Gastroesophageal sphincter (tissue), 4 donors: ENCODE results near the gene TMEM198. TPM values are rescaled to one million over a fixed set of nuclear protein-coding genes. Genes with fewer than 3 reads are reported as not detected.

Source experiments
- ATAC-seq: fragments of 150-250 bp; one replicate; pipeline ENCODE4 v1.9.1; 2016; ENCODE audit warnings: mild to moderate bottlenecking, moderate library complexity
- H3K27ac ChIP-seq, 4 donors: fragments of 200-600 bp; sonication (generic) in 3 of 4; 1 replicate in 3 of 4; 2 replicates in 1 of 4; pipeline ENCODE4 v1.5.1; 2016 to 2019
- H3K27me3 ChIP-seq: fragments of 200-600 bp; sonication (generic); one replicate; pipeline ENCODE4 v1.5.1; 2019
- H3K36me3 ChIP-seq, 2 donors: fragments of 200-600 bp; sonication (generic); one replicate each; pipeline ENCODE4 v1.5.1; 2019; ENCODE audit warnings: control low read depth in 1 of 2
- H3K4me1 ChIP-seq, 3 donors: fragments of 200-600 bp; sonication (generic); 1 replicate in 2 of 3; 2 replicates in 1 of 3; pipeline ENCODE4 v1.5.1; 2016 to 2019; ENCODE audit warnings: control low read depth in 2 of 3
- H3K4me3 ChIP-seq, 2 donors: fragments of 200-600 bp; sonication (generic); one replicate each; pipeline ENCODE4 v1.5.1; 2019; ENCODE audit warnings: mild to moderate bottlenecking in 1 of 2, moderate library complexity in 1 of 2
- H3K9me3 ChIP-seq, 3 donors: fragments of 200-600 bp; sonication (generic); one replicate each; pipeline ENCODE4 v1.5.1; 2017 to 2019; ENCODE audit warnings: control low read depth in 2 of 3
- EP300 ChIP-seq: sonication (generic); formaldehyde crosslinking; IDR thresholded peaks from one replicate; pipeline ENCODE4 v1.6.1; 2017; ENCODE audit warnings: antibody characterized with exemption, mild to moderate bottlenecking
- POLR2A ChIP-seq, 2 donors: fragments of 450-650 bp; IDR thresholded peaks; one replicate each; pipeline ENCODE4 v1.6.1; 2017; ENCODE audit warnings: antibody characterized with exemption in 2 of 2, mild to moderate bottlenecking in 2 of 2, moderate library complexity in 1 of 2
- POLR2AphosphoS5 ChIP-seq: sonication (generic); formaldehyde crosslinking; IDR thresholded peaks from one replicate; pipeline ENCODE4 v1.6.1; 2017; ENCODE audit warnings: antibody characterized with exemption
- WGBS, 2 donors: methylation state at CpG; one replicate each; pipeline ENCODE4 v1.1.5; 2018; ENCODE audit warnings: low coverage in 1 of 2; 5-methylcytosine and 5-hydroxymethylcytosine counted together
- total RNA-seq, 4 donors: library from RNA; depleted of rRNA; stranded (reverse); fragments of >200 nt; gene quantifications; one replicate each; pipeline ENCODE4 v1.1.0, GENCODE V29; 2016
- TF ChIP-seq, protein P1 (sequence below), 4 experiments: fragments of 200-600 bp in 2 of 4; fragments of 450-650 bp in 2 of 4; sonication (generic) in 1 of 4; IDR thresholded peaks; one replicate each; pipeline ENCODE4 v1.5.1; 2017 to 2019; ENCODE audit warnings: antibody characterized with exemption in 4 of 4, mild to moderate bottlenecking in 2 of 4, moderate library complexity in 2 of 4

TMEM198 gene
- total RNA-seq, 4 donors from 2014 or later: 1.6 to 9.5 (median 4.1) TPM

DNA sequence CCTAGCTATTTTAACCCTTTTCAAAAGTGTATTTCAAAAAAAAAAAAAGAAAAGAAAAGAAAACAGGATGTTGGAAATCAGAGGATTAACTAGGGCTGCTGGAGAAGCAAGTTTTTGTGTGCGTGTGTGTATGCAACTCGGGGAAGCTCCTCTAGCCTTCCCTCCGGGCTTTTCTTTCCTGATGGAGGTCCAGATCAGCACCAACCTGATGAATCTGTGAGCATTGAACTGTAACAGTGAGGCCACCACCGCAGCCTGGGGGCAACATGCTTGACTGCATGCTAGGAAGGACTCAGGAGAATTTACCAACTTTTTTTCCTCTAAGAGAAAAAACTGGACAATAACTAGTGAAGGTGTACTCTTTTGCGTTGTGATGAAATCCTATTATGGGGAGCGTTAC, 25.2 kb downstream of the TMEM198 start:
- no peak for TF ChIP-seq EP300
- ATAC-seq: no peak
- Histone ChIP-seq H3K4me3 (no peak overlapping the region), H3K36me3 (peaks cover 0 to 42% of the 10 kb centered on the region in 2 donors), H3K9me3 (no peaks in the 10 kb centered on the region), H3K27me3 (no peaks in the 10 kb centered on the region), H3K27ac (no peak overlapping the region), H3K4me1 (peaks cover 0 to 22% (median 0%) of the 10 kb centered on the region in 3 donors)
- 89 to 96% methylated on average over 6 of the region's 6 CpGs for WGBS, 2 donors

DNA sequence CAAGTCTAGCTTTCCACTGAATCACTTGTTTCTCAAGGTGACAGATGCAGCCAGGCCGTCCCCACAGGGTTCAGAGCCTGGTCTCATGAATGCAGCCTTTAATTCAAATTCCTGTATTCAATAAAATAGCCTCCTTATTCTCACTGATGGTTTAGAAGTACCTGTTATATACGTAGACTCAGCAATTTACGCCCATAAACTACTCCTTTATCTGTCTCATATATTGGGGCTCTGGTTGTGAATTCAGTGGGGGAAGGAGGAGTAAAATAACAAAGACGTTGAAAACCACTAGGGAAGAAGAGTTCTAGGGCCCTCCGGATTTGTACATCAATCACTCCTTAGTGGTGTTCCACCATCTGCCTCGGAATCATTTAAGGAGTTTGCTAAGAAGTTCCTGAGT, 25.8 kb downstream of the TMEM198 start:
- ATAC-seq: no peak
- H3K27me3 ChIP-seq: peaks cover 2% of the 10 kb centered on the region
- peaks cover 0 to 36% of the 10 kb centered on the region in 2 donors for H3K36me3 ChIP-seq
- peaks cover 0 to 22% (median 0%) of the 10 kb centered on the region in 3 donors for H3K4me1 ChIP-seq
- TF ChIP-seq EP300 (no peak), POLR2AphosphoS5 (no peak), POLR2A (IDR thresholded peaks at IDR 0.05) (no peak)
- TF ChIP-seq, protein P1, sequence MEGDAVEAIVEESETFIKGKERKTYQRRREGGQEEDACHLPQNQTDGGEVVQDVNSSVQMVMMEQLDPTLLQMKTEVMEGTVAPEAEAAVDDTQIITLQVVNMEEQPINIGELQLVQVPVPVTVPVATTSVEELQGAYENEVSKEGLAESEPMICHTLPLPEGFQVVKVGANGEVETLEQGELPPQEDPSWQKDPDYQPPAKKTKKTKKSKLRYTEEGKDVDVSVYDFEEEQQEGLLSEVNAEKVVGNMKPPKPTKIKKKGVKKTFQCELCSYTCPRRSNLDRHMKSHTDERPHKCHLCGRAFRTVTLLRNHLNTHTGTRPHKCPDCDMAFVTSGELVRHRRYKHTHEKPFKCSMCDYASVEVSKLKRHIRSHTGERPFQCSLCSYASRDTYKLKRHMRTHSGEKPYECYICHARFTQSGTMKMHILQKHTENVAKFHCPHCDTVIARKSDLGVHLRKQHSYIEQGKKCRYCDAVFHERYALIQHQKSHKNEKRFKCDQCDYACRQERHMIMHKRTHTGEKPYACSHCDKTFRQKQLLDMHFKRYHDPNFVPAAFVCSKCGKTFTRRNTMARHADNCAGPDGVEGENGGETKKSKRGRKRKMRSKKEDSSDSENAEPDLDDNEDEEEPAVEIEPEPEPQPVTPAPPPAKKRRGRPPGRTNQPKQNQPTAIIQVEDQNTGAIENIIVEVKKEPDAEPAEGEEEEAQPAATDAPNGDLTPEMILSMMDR (IDR thresholded peaks at IDR 0.05): no peak
- H3K9me3 ChIP-seq: no peaks in the 10 kb centered on the region
- peak overlapping the region in 1 of 2 donors; percentile 86 for H3K4me3 ChIP-seq
- H3K27ac ChIP-seq: peak overlapping the region in 3 of 4 donors; percentile 88 to 91 (median 89)
- WGBS, 2 donors: 77 to 78% methylated on average over 5 to 6 of the region's 6 CpGs

DNA sequence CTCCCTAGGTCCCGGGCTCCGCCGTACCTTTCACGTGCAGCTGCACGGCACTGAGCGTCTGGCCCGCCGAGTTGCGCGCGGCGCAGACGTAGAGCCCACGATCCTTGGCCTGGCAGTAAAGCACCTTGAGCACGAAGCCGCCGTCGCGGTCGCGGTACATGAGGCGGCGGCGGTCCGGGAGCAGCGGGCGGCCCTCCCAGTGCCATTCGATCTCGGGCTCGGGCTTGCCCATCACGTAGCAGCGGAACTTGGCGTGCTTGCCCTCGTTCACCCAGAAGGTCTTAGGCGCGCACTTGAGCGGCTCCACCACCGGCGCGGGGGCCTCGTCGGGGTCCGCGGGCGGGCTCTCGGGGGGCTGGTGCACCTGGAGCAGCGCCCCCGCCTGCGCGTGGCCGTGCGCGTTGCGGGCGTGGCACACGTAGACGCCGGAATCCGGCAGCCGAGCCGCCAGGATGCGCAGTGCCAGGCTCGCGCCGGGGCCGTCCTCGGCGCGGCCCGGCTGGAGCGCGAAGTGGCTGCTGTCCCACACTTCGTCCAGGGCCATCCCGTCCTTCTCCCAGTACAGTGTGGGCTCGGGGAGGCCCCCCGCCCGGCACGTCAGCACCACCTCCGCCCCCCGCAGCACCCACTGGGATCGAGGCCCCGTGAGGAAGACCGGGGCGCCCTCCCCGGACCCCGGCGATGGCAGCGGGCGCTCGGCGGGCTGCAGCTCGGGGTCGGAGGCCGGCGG, 26.5 kb downstream of the TMEM198 start:
- H3K27me3 ChIP-seq: peaks cover 9% of the 10 kb centered on the region
- WGBS, 2 donors: no CpG with 5 or more reads among the region's 95 CpGs
- peak overlapping the region; percentile 39 to 86 for H3K4me3 ChIP-seq
- no peaks in the 10 kb centered on the region for H3K9me3 ChIP-seq
- H3K4me1 ChIP-seq: peaks cover 0 to 22% (median 0%) of the 10 kb centered on the region in 3 donors
- peaks cover 0 to 29% of the 10 kb centered on the region in 2 donors for H3K36me3 ChIP-seq
- TF ChIP-seq, protein P1 (IDR thresholded peaks at IDR 0.05): peak in 1 of 4 experiments; percentile 36
- TF ChIP-seq POLR2A (IDR thresholded peaks at IDR 0.05) (peak; percentile 50 to 55), EP300 (no peak), POLR2AphosphoS5 (no peak)
- H3K27ac ChIP-seq: peak overlapping the region; percentile 10 to 91 (median 88)
- ATAC-seq: peak; percentile 69

DNA sequence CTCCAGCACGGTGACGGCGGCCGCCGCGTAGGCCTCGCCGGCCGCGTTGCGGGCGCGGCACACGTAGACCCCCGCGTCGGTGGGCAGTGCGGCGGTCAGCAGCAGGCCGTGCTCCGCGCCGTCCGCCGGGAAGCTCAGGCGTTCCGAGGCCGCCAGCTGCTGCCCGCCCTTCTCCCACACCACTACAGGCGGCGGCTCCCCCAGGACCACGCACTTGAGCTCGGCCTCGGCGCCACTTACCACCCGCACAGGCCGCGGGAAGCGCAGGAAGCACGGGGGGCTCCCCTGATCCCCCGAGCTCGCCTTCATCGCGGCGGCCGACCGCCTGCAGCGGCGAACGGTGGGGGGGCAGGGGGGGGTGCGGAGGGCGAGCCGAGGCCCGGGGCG, 27.1 kb downstream of the TMEM198 start:
- WGBS, 2 donors: no CpG with 5 or more reads among the region's 55 CpGs
- H3K4me3 ChIP-seq: peak overlapping the region; percentile 39 to 86
- H3K9me3 ChIP-seq: no peaks in the 10 kb centered on the region
- peak; percentile 60 for ATAC-seq
- peaks cover 0 to 23% of the 10 kb centered on the region in 2 donors for H3K36me3 ChIP-seq
- H3K4me1 ChIP-seq: peaks cover 0 to 22% (median 0%) of the 10 kb centered on the region in 3 donors
- peaks cover 15% of the 10 kb centered on the region for H3K27me3 ChIP-seq
- H3K27ac ChIP-seq: peak overlapping the region; percentile 10 to 91 (median 88)
- TF ChIP-seq, protein P1 (IDR thresholded peaks at IDR 0.05): no peak
- TF ChIP-seq POLR2A (IDR thresholded peaks at IDR 0.05) (no peak), EP300 (no peak), POLR2AphosphoS5 (no peak)

DNA sequence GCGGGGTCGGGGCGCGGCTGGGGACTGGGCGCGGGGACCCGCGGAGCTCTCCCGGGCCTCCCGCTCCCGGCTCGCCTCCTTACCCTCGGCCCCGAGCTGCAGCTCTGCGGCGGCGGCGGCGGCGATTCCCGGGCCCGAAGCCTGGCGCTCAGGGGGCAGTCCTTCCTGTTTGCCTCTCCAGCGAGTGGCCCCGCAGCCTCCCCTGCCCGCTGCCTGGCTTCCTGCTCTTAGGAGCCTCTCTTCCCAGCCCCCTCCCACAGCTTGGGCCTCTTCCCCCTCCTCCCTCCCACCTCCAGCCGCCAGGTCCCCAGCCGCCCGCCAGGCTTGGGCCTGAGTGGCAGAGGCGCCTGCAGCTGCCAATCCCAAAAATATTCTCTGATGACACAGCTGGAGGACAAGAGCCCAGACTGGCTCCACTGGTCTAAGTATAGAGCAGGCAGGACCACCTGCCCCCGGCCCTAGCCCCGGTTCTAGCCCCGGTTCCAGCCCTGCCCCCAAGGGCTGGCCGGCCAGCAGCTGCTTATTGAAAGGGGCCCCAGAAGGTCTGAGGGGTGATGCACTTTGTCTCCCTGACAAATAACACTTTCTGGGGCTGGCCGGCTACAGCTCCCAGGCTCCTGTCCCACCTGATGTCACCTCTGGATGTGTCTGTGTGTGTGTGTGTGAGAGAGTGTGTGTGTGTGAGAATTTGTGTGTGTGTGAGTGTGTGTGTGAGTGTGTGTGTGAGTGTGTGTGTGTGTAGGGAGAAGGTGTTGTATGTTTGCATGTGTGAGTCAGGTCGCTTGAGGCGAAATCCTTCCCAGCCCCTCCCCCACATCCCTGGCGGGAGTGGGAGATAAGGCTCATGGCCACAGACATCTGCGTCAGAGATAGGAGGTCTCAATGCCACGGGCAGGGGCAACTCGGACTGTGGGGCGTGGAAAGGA, 27.7 kb downstream of the TMEM198 start, which contains the start of gene OBSL1:
OBSL1 (minus strand) TSS at position 229 of the 926 bp plus-strand sequence. CDS start 307 bp downstream, outside the sequence.
- peak; percentile 60 for ATAC-seq
- TF ChIP-seq, protein P1 (IDR thresholded peaks at IDR 0.05): peak in 1 of 4 experiments; percentile 19
- TF ChIP-seq POLR2A (IDR thresholded peaks at IDR 0.05): peak in 1 of 2 donors; percentile 12
- TF ChIP-seq EP300: no peak
- H3K9me3 ChIP-seq: no peaks in the 10 kb centered on the region
- WGBS, 2 donors: 38 to 80% methylated on average over 1 to 8 of the region's 42 CpGs
- H3K4me1 ChIP-seq: peaks cover 0 to 22% (median 0%) of the 10 kb centered on the region in 3 donors
- peak within 1 kb of the TSS; percentile 10 to 91 (median 88) for H3K27ac ChIP-seq
- peaks cover 0 to 17% of the 10 kb centered on the region in 2 donors for H3K36me3 ChIP-seq
- H3K4me3 ChIP-seq: peak within 1 kb of the TSS; percentile 39 to 86
- peaks cover 21% of the 10 kb centered on the region for H3K27me3 ChIP-seq
